Naive thymus-derived CD4-positive, alpha-beta T cell (primary cell): ENCODE results near the gene SNX9. TPM values are rescaled to one million over a fixed set of nuclear protein-coding genes. Genes with fewer than 3 reads are reported as not detected.
A peak's percentile ranks its signal among the peaks of the same experiment; 100 is the strongest.
"Not testable (repeated sequence)": the region's sequence is repeated elsewhere in the genome, so short reads cannot be mapped to it uniquely, and the experiment has no call there.

Experiments used
- ATAC-seq: fragments of 150-1000 bp; cut with Tn5 transposase; 2 replicates; pipeline ENCODE4 v1.10.0; 2021; ENCODE audit warnings: mild to moderate bottlenecking, moderate library complexity
- CTCF ChIA-PET: fragments of 350-600 bp; sonication (Branson Sonifier 250); formaldehyde crosslinking; loops from one replicate; lab custom pipeline; 2021; ENCODE audit warnings: antibody characterized with exemption; lab: Charles Lee
- POLR2A ChIA-PET: fragments of 350-600 bp; sonication (Branson Sonifier 250); formaldehyde crosslinking; loops from one replicate; lab custom pipeline; 2021; ENCODE audit warnings: antibody characterized with exemption, inconsistent platforms; lab: Charles Lee
- DNase-seq, 9 donors: peaks; one replicate each; pipeline versions ENCODE4 v3.0.0 to v3.0.0-alpha.2; 2020 to 2022; ENCODE audit warnings: mixed read lengths in 1 of 9
- H3K27ac ChIP-seq: one replicate; pipeline ENCODE4 v1.7.0; 2013; ENCODE audit warnings: mild to moderate bottlenecking, low read depth, low read length, moderate library complexity
- H3K27me3 ChIP-seq, 2 donors: one replicate each; pipeline ENCODE4 v1.7.0; 2013; ENCODE audit warnings: low read length in 2 of 2, mild to moderate bottlenecking in 2 of 2, moderate library complexity in 2 of 2; ENCODE audit not compliant: control insufficient read depth in 2 of 2, insufficient read depth in 2 of 2
- H3K36me3 ChIP-seq, 3 experiments: 1 replicate in 2 of 3; 2 replicates in 1 of 3; pipeline ENCODE4 v1.7.0; 2013; ENCODE audit warnings: low read length in 3 of 3, mild to moderate bottlenecking in 3 of 3, moderate library complexity in 1 of 3; ENCODE audit not compliant: insufficient read depth in 3 of 3, control insufficient read depth in 2 of 3
- H3K4me1 ChIP-seq, 2 donors: one replicate each; pipeline ENCODE4 v1.7.0; 2013; ENCODE audit warnings: low read length in 2 of 2, mild to moderate bottlenecking in 2 of 2, moderate library complexity in 1 of 2; ENCODE audit not compliant: control insufficient read depth in 2 of 2, insufficient read depth in 2 of 2
- H3K4me3 ChIP-seq: 2 replicates; pipeline ENCODE4 v1.7.0; 2013; ENCODE audit warnings: mild to moderate bottlenecking, low read length
- H3K9me3 ChIP-seq, 3 experiments: 1 replicate in 2 of 3; 2 replicates in 1 of 3; pipeline ENCODE4 v1.7.0; 2013; ENCODE audit warnings: low read length in 3 of 3; ENCODE audit not compliant: control insufficient read depth in 2 of 3
- H3K27ac Mint-ChIP-seq, 9 donors: one replicate each; pipeline ENCODE4 v1.8.0; 2020 to 2022; ENCODE audit warnings: mixed read lengths in 9 of 9, mild to moderate bottlenecking in 8 of 9, moderate library complexity in 5 of 9, inconsistent platforms in 2 of 9
- H3K27me3 Mint-ChIP-seq, 5 donors: one replicate each; pipeline ENCODE4 v1.8.0; 2021 to 2022; ENCODE audit warnings: mixed read lengths in 5 of 5, mild to moderate bottlenecking in 1 of 5
- H3K36me3 Mint-ChIP-seq, 5 donors: one replicate each; pipeline ENCODE4 v1.8.0; 2020 to 2022; ENCODE audit warnings: mixed read lengths in 5 of 5, mild to moderate bottlenecking in 3 of 5, inconsistent platforms in 1 of 5
- H3K4me1 Mint-ChIP-seq, 7 donors: one replicate each; pipeline ENCODE4 v1.8.0; 2020 to 2022; ENCODE audit warnings: mixed read lengths in 7 of 7, mild to moderate bottlenecking in 3 of 7, inconsistent platforms in 1 of 7
- H3K4me3 Mint-ChIP-seq, 10 donors: one replicate each; pipeline ENCODE4 v1.8.0; 2020 to 2022; ENCODE audit warnings: mild to moderate bottlenecking in 10 of 10, mixed read lengths in 10 of 10, moderate library complexity in 6 of 10, inconsistent platforms in 2 of 10
- H3K9me3 Mint-ChIP-seq, 11 donors: one replicate each; pipeline ENCODE4 v1.8.0; 2020 to 2022; ENCODE audit warnings: mixed read lengths in 11 of 11, mild to moderate bottlenecking in 4 of 11, inconsistent platforms in 1 of 11, moderate library complexity in 1 of 11
- intact Hi-C, 2 donors: fragments of 100-400 bp; cut with micrococcal nuclease; formaldehyde crosslinking; loops; one replicate each; pipeline ENCODE4 v1.15.1; 2023
- polyA plus RNA-seq, 2 donors: library from polyadenylated mRNA; unstranded; fragments of 300-500 nt; fragmentation: Illumina TruSeq; gene quantifications; one replicate each; pipeline ENCODE4 v1.2.3, GENCODE V29; 2021
- total RNA-seq, 6 experiments: library from RNA in 5 of 6; stranded (reverse) in 5 of 6; gene quantifications; 1 replicate in 5 of 6; 2 replicates in 1 of 6; pipeline ENCODE4 v1.2.3 and lab custom pipeline; 2021 to 2026

SNX9 gene
- total and polyA plus RNA-seq, 7 experiments from 2014 or later: 13.4 to 51.5 (median 36.4) TPM

GRCh38 chr6:157965387-157965786, 142.3 kb downstream of the SNX9 start:
- Histone ChIP-seq H3K4me1 (peaks cover 0 to 14% of the 10 kb centered on the region in 2 donors), H3K9me3 (no peaks in the 10 kb centered on the region), H3K36me3 (no peaks in the 10 kb centered on the region), H3K27ac (no peak overlapping the region), H3K4me3 (no peak overlapping the region), H3K27me3 (no peaks in the 10 kb centered on the region)
- ChIA-PET CTCF (interaction anchor here (0.6 kb wide), 1 partner anchor 298 kb away, joined by 3 read pairs; no protein-coding TSS in a partner anchor), POLR2A (interaction anchor here (0.6 to 0.7 kb wide), 2 partner anchors 11 to 61 kb away, joined by 3 read pairs; no protein-coding TSS in a partner anchor)
- Mint-ChIP-seq H3K4me1 (peaks cover 8 to 32% (median 30%) of the 10 kb centered on the region in 7 donors), H3K36me3 (peaks cover 0 to 24% (median 0%) of the 10 kb centered on the region in 5 donors), H3K27ac (peak overlapping the region in 1 of 9 donors; percentile 7), H3K4me3 (no peak overlapping the region), H3K27me3 (peaks cover 0 to 2% (median 0%) of the 10 kb centered on the region in 5 donors), H3K9me3 (peaks cover 0 to 3% (median 0%) of the 10 kb centered on the region in 11 donors)
- no peak for DNase-seq
- intact Hi-C loops: no loop called here
- ATAC-seq: no peak

GRCh38 chr6:157966589-157966977, 143.5 kb downstream of the SNX9 start:
- ATAC-seq: no peak
- H3K4me1 Mint-ChIP-seq: peaks cover 8 to 28% (median 23%) of the 10 kb centered on the region in 7 donors
- H3K36me3 ChIP-seq: no peaks in the 10 kb centered on the region
- no peak for DNase-seq
- no peak overlapping the region for H3K27ac ChIP-seq
- no peak overlapping the region for H3K4me3 Mint-ChIP-seq
- H3K4me1 ChIP-seq: peaks cover 0 to 14% of the 10 kb centered on the region in 2 donors
- peaks cover 0 to 17% (median 0%) of the 10 kb centered on the region in 5 donors for H3K36me3 Mint-ChIP-seq
- ChIA-PET POLR2A (no interaction called here), CTCF (no interaction called here)
- no peaks in the 10 kb centered on the region for H3K9me3 ChIP-seq
- intact Hi-C loops: no loop called here
- peak overlapping the region in 2 of 9 donors; percentile 13 to 42 for H3K27ac Mint-ChIP-seq
- peaks cover 0 to 13% (median 0%) of the 10 kb centered on the region in 5 donors for H3K27me3 Mint-ChIP-seq
- H3K4me3 ChIP-seq: no peak overlapping the region
- no peaks in the 10 kb centered on the region for H3K27me3 ChIP-seq
- H3K9me3 Mint-ChIP-seq: peaks cover 0 to 3% (median 0%) of the 10 kb centered on the region in 11 donors

DNA sequence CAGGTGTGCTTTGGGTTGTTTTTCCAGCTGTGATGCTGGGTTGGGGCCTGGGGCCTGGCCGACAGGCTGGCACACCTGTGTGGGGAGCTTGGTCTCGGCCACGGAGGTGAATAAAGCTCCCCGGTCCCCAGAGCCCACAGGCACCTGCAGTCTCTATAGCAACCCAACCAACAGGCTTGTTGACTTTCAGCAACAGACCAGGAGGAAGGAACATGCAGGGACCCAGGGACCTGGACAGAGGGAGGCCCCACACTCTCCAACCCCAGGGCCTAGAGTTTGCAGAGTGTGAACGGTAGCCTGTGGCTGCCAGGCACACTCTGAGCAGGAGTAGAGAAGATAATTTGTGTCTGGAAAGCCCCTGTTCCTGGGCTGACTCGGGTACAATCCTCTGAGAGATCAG, 144.0 kb downstream of the SNX9 start:
- ChIA-PET POLR2A (no interaction called here), CTCF (no interaction called here)
- H3K27ac Mint-ChIP-seq: no peak overlapping the region
- peaks cover 0 to 14% (median 0%) of the 10 kb centered on the region in 5 donors for H3K27me3 Mint-ChIP-seq
- no peaks in the 10 kb centered on the region for H3K36me3 ChIP-seq
- H3K27ac ChIP-seq: no peak overlapping the region
- ATAC-seq (no peak), DNase-seq (no peak)
- H3K4me1 ChIP-seq: peaks cover 0 to 10% of the 10 kb centered on the region in 2 donors
- no peaks in the 10 kb centered on the region for H3K9me3 ChIP-seq
- peaks cover 0 to 17% (median 0%) of the 10 kb centered on the region in 5 donors for H3K36me3 Mint-ChIP-seq
- peaks cover 8 to 25% (median 20%) of the 10 kb centered on the region in 7 donors for H3K4me1 Mint-ChIP-seq
- no peaks in the 10 kb centered on the region for H3K27me3 ChIP-seq
- intact Hi-C loops: no loop called here
- H3K4me3 Mint-ChIP-seq: no peak overlapping the region
- H3K4me3 ChIP-seq: no peak overlapping the region
- peaks cover 0 to 3% (median 0%) of the 10 kb centered on the region in 11 donors for H3K9me3 Mint-ChIP-seq

DNA sequence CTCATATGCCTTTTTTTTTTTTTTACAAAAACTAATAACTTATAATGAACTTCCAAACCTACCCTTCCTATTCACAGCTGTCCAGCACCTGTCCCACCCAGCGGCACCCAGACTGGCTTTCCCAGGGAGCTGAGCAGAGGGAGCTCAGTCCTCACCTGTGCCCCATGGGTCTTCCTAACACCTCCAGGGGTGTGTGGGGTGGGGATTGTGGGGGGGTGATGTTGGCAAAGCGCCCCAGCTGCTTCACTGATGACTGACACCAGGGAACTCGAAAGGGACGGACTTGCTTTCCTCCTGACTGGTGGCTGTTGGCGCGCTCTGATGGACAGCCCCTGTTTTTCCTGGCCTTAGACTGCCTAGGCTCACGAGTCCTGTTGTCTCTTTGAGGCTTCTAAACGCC, 144.4 kb downstream of the SNX9 start:
- DNase-seq: no peak
- peaks cover 0 to 3% (median 0%) of the 10 kb centered on the region in 11 donors for H3K9me3 Mint-ChIP-seq
- H3K4me1 ChIP-seq: peaks cover 0 to 6% of the 10 kb centered on the region in 2 donors
- no peak overlapping the region for H3K4me3 ChIP-seq
- intact Hi-C loops: no loop called here
- H3K9me3 ChIP-seq: no peaks in the 10 kb centered on the region
- peaks cover 0 to 17% (median 0%) of the 10 kb centered on the region in 5 donors for H3K36me3 Mint-ChIP-seq
- no peaks in the 10 kb centered on the region for H3K27me3 ChIP-seq
- ChIA-PET CTCF (interaction anchor here (0.6 kb wide), 1 partner anchor 591 kb away, joined by 3 read pairs; no protein-coding TSS in a partner anchor), POLR2A (interaction anchor here (0.6 kb wide), 1 partner anchor 41 kb away, joined by 3 read pairs; no protein-coding TSS in a partner anchor)
- H3K27ac Mint-ChIP-seq: no peak overlapping the region
- H3K27ac ChIP-seq: no peak overlapping the region
- no peak for ATAC-seq
- no peak overlapping the region for H3K4me3 Mint-ChIP-seq
- peaks cover 0 to 14% (median 0%) of the 10 kb centered on the region in 5 donors for H3K27me3 Mint-ChIP-seq
- H3K36me3 ChIP-seq: no peaks in the 10 kb centered on the region
- H3K4me1 Mint-ChIP-seq: peaks cover 6 to 21% (median 16%) of the 10 kb centered on the region in 7 donors

GRCh38 chr6:157972177-157972576, 149.1 kb downstream of the SNX9 start:
- peaks cover 0 to 16% (median 0%) of the 10 kb centered on the region in 5 donors for H3K27me3 Mint-ChIP-seq
- H3K4me1 ChIP-seq, DNase-seq, H3K4me3 ChIP-seq, H3K9me3 Mint-ChIP-seq, CTCF ChIA-PET, H3K36me3 Mint-ChIP-seq, H3K9me3 ChIP-seq, H3K27ac Mint-ChIP-seq, H3K4me3 Mint-ChIP-seq, H3K27me3 ChIP-seq, POLR2A ChIA-PET, H3K27ac ChIP-seq, ATAC-seq, H3K36me3 ChIP-seq, intact Hi-C loops, H3K4me1 Mint-ChIP-seq: not testable (repeated sequence)

DNA sequence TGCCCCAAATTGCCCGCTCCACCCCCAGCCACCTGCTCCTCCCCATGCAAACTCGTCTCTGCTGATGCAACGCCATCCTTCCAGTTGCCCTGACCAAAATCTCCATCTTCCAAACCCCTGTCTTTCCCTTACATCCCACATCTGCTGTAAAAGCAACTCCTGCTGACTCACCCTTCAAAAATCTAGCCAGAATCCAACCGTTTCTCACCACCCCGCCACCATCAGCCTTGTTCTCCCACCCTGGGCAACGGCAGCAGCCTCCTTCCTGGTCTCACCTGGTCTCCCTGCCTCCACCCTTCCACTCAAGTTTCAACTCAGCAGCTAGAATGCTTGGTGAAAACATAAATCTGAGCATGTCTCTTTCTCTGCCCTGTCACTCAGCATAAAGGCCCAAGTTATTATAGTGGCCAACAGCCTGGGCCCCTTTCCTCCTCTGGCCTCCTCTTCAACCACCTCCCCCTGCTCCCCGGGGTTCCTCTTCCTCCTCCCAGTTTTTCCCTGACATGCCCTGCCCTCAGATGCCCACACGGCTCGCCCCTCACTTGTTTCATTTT, 151.4 kb downstream of the SNX9 start:
- ATAC-seq (no peak), DNase-seq (no peak)
- Histone ChIP-seq H3K4me1 (peaks cover 0 to 2% of the 10 kb centered on the region in 2 donors), H3K4me3 (no peak overlapping the region), H3K27ac (no peak overlapping the region), H3K27me3 (no peaks in the 10 kb centered on the region), H3K36me3 (no peaks in the 10 kb centered on the region), H3K9me3 (no peaks in the 10 kb centered on the region)
- Mint-ChIP-seq H3K9me3 (no peaks in the 10 kb centered on the region), H3K4me3 (no peak overlapping the region), H3K36me3 (no peaks in the 10 kb centered on the region), H3K27ac (peak overlapping the region in 1 of 9 donors; percentile 62), H3K27me3 (peaks cover 0 to 14% (median 0%) of the 10 kb centered on the region in 5 donors), H3K4me1 (peaks cover 3 to 14% (median 6%) of the 10 kb centered on the region in 7 donors)
- CTCF ChIA-PET: no interaction called here
- intact Hi-C loops: no loop called here
- POLR2A ChIA-PET: no interaction called here
